ENCODE results near the gene ETS1.

GRCh38 chr11:128520206-128520887 is 67.0 kb downstream of the ETS1 start:
- TF ChIP-seq CTCF (IDR thresholded peaks at IDR 0.05; ENCODE audit: low read depth, low read length) (0 out of 2 replicates have a peak, but pooled peaks have one; percentile 36), EZH2phosphoT487 (IDR thresholded peaks at IDR 0.05; ENCODE audit: low read depth) (no peak)
